Hepatic stellate cell (primary cell): ENCODE results near the gene PCSK1N.

Source experiments
- DNase-seq: peaks from one replicate; pipeline ENCODE4 v3.0.0; 2011; ENCODE audit warnings: low spot score

Gene PCSK1N

GRCh38 chrX:48789366-48790220, 45.8 kb downstream of the PCSK1N start:
- DNase-seq: no peak

GRCh38 chrX:48787505-48788443, 47.6 kb downstream of the PCSK1N start:
- no peak for DNase-seq

GRCh38 chrX:48786825-48787504, 48.4 kb downstream of the PCSK1N start:
- DNase-seq: no peak

DNA sequence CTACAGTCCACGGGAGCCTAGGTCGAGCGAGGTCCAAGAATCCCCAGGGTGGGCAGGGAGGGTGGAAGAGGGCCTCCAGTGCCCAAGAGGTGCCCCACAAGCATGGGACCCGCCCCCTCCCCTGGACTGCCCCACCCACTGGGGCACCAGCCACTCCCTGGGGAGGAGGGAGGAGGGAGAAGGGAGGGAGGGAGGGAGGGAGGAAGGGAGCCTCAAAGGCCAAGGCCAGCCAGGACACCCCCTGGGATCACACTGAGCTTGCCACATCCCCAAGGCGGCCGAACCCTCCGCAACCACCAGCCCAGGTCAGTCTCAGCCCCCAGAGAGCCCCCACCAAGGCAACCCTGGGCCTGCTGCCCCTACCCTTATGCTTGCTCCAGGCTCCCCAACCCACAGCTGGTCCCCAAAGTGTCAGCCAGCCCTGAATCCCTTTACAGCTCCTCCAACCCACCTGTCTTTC, 49.0 kb downstream of the PCSK1N start, which contains the start of gene GATA1:
GATA1 (plus strand) TSS at position 250 of the 460 bp plus-strand sequence. CDS start 4,520 bp downstream, outside the sequence.
- DNase-seq: no peak

- no peak for DNase-seq
Measured at GRCh38 chrX:48785540-48786214, 49.7 kb downstream of the PCSK1N start.

DNA sequence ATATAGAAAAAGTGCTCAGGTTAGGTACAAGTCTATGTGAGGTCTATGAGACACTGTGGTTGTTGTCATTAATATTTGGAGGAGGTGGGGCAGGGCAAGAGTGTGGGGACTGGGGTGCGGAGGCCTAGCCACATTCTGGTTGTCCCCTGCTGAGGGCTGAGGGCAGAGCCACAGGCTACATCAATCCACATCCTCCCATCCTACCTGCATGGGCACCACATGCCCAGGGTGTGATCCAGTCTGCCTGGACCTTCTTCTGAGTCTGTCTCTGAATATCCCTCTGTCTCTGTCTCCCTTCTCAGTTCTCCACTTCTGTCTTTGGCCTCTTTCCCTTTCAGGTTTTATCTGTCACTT, 50.2 kb downstream of the PCSK1N start:
- DNase-seq: no peak

DNA sequence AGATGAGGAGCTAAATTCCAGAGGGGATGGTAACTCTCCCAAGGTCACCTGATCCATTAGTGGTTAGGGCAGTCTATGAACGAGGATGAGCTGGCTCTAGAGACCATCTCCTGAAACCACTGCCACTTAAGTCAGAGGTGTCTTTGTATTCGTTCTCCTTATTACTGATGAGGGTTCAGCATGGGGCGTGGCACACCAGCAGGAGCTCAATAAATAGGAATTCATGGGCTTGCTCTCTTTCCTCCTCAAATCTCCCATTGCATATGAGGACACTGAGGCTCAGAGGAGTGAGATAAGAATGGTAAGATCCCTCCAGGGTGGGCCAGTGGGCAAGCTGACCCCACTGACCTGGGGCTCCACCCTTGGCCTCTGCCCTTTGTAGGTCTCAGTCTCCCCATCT, 50.7 kb downstream of the PCSK1N start:
- no peak for DNase-seq

- DNase-seq: no peak
Measured at GRCh38 chrX:48782795-48783194, 52.6 kb downstream of the PCSK1N start.

DNA sequence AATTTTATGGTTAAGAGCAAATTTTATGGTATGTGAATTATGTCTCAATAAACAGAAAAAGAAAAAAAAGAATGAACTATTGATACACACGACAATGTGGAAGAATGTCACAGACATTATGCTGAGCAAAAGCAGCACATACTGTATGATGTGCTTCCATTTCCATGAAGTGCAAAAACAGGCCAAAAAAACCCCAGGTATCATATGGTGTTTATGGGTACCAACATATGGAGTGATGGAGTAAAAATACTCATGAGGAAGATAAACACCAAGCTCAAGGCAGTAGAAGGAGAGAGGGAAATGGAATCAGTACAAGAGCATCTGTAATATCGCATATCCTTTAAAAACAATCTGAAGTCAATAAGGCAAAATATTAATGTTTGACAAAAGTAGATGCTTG, 53.2 kb downstream of the PCSK1N start:
- DNase-seq: no peak

DNA sequence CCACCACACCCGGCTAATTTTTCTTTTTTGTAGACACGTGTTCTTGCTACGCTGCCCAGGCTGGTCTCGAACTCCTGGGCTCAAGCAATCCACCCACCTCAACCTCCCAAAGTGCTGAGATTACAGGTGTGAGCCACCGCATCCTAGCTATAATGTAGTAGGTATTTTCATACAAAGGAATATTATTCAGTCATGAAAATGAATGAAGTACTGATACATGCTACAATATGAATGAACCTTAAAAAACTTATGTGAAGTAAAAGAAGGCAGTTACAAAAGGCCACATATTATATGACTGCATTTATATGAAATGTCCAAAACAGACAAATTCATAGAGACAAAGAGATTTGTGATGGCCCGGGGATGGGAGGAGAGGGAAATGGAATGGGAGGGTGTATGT, 53.7 kb downstream of the PCSK1N start:
- no peak for DNase-seq
